Stimulated activated CD4-positive, alpha-beta T cell treated with anti-CD3 and anti-CD28 coated beads, TNF-alpha, amount 100 ng/mL, for 4 hours (primary cell): ENCODE data around the gene SUSD5.
"Not testable (repeated sequence)": the region's sequence is repeated elsewhere in the genome, so short reads cannot be mapped to it uniquely, and the experiment has no call there.

Experiments used
- DNase-seq, 3 experiments: peaks; one replicate each; pipeline ENCODE4 v3.0.0-alpha.2; 2020; ENCODE audit warnings: low read depth in 3 of 3

SUSD5 gene

DNA sequence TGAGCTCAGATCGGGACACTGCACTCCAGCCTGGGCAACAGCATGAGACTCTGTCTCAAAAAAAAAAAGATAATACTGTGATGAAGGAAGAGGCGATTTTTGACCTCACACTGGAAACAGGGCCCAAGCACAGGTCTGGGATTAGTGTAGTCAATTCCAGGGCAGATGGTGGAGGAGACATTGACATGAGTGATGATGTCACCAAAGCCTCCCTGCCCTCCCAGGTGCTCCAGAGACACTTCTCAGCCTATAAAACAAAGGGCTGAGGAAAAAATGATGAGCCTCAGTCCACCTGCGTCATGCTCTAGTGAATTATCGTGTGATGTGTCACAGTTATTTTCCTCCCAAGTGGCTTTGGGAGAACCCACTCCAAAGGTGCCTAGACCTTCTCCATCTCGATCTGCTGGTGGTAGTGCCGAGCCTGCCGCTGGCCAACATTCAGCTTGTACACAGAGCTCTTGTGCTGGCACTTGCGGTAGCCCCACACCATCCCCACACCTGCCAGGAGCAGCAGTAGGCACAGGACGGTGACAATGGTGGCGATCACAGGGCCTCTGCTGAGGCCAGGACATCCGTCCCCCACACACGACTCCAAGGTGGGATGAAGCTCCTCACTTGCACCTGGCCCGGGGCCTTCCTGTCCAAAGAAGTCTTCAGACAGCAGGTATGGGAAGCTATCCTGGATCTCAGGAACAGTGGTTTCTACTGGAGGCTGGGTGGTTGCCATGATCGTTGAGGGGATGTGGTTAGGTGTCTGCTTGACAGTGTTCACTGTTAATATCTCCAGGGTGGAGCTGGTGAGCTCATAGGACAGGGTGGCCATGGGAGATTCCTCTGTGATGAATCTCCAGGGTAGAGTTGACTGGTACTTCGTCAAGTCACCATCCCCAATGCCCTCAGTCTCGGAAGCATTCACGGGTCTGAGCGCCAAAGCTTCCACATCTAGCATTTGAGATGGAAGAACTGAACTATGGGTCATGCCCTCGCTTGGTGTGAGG lies 65.9 kb downstream of the SUSD5 start:
- no peak for DNase-seq

DNA sequence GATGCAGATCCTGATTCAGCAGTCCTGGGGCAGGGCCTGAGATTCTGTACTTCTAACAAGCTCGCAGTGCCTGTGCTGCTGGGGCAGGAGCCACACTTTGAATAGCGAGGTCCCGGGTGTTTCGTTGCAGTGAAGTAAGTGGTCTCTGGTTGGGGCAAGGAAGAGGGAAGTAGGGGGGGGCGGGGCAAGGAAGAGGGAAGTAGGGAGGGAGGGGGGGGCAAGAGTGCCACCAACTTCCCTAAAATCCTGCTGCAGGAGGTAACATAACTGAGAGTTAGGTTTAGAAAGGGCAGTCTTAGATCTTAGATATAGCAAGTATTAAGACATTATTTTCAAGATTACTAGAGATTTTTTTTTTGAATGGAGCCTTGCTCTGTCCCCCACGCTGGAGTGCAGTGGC lies 69.3 kb downstream of the SUSD5 start:
- DNase-seq: no peak

DNA sequence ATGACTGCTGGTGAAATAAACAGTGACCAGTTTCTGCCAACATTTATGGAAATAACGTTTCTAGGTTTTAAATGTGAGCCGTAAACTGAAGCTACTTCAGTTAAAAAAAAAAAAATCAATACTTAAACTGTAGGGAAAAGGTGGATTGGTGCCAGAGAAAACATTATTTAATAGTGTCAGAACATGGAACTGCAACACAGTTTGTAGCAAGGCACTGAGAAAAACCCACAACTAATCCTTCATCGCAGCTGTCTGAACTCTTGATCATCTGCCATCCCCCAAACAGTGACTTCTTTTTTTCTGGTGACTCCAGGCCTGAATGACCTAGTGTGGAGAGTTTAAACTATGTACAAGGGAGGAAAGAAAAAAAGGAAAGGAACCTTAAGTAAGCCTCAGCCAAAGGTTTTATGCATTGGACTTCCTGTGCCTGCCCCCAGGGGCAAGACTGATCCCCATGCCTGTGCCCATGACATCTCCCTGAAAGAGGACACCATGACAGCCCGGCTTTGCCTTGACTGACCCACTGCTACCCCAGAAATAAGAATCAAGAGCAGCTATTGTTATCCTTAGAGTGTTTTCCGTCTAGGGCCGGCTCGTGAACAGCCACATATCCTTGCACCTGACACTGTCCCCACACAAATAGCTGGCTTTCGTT lies 71.7 kb downstream of the SUSD5 start:
- no peak for DNase-seq

DNA sequence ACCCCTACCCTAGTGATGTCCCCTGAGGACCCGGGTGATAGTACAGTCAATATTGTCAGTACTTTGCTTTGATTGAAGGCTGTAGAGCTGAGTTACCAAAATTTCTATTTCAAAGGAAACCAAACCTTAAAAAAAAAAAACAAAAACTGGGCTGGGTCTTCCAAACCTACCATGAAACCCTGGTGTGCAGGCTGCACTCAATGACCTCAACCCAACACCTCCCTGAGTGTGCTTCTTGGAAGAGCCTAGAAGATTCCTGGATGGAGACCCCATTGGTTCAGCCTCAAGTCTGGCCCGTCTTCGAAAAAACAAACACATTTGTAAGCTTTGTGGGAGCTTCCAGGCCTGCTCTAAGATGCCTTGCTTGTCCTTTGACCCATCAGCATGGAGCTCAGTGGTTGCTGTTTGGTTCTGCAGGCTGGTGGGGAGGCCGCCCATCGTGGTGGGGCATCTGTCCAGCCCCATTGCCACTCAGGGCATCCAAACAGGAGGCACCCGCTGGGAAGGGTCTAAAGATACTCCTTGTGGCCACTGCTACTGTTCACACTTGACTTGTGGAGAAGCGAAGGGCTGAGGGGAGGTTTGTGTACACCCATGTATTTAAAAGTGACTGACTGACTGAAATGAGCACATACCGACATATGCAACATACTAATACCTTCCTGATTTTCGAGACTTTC lies 72.6 kb downstream of the SUSD5 start:
- no peak for DNase-seq

DNA sequence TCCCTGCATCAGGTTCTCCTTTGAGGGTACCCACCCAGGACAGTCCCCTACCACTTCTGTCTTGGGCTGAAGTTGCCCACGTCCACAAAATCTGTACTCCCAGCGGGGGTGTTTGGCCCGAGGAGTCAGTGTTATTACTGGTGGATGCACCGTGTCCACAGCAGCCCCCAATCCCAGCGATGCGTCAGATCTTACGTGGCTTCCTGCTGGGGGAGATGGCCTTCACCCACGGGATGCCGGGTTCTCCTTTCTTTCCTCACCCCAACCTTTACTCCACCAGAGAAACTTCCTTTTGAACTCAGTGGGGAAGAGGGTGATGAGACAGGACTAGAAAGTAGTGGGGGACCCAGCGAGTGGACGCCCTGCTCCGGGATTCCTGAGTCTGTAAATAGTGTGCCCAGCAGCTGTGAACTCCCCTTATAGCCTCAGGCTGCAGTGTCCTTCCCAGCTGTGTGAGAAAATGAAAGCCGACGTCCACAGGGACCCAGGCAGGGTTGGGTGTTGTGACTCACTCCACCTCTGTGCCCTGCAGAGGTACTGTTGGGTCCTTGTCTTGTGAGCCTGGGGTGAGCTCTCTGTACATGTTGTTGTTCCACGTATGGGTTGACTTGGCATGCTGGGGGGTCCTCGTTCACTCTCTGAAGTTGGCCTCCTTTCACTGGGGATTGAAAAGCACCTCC lies 73.2 kb downstream of the SUSD5 start:
- no peak for DNase-seq

DNA sequence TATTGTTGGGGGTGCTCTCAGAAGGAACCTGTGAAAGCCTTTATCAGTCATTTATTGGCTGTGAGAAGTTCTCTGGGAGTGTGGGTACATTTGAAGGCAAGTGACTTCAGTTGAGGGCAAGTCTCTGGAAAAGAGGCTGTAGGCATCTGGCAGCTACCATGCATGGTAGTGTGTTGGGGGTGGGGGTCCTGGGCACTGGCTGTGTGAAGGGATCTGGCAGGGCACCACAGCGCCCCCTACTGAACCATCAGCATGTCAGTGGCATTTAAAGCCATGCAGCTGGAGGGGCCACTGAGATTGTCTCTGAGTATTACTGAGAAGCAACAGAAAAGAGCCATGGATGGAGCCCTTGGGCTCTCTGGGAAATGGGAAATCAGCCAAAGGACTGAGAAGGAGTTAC lies 74.2 kb downstream of the SUSD5 start:
- no peak for DNase-seq

DNA sequence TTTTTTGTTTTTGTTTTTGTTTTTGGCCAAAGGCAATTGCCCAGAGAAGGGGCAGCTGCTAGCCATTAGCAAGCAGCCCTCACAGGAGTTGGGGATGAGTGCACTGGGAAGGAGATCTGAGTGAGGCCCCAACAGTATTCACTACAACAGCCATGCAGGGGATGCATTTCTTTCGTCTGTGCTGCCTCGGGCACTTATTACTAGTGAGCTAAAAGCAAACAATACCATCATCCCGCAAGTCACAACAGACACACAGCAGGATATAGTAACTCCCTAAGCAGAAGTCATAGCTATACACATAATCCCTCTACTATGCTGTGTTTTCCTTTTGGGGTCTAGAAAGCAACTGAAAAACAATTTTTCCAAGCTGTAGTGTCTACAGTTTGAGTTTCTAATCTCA lies 77.6 kb downstream of the SUSD5 start:
- DNase-seq: no peak

DNA sequence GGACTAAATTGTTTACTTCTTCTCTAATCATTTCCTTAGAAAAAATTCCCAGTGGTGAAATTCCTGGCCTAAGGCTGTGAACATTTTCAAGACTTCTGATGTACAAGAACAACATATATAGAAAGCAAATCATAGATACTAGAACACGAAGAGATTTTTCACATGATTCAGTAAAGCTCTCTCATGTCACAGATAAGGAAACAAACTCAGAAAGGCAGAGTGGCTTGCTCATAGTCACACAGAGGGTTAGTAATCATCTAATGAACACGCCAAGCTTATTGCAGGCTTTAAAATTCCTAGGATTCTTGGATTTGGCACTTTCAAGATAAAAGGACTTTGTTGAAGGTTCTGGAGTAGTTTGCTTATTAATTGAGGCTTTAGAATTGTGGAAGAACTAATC lies 78.6 kb downstream of the SUSD5 start:
- DNase-seq: no peak

DNA sequence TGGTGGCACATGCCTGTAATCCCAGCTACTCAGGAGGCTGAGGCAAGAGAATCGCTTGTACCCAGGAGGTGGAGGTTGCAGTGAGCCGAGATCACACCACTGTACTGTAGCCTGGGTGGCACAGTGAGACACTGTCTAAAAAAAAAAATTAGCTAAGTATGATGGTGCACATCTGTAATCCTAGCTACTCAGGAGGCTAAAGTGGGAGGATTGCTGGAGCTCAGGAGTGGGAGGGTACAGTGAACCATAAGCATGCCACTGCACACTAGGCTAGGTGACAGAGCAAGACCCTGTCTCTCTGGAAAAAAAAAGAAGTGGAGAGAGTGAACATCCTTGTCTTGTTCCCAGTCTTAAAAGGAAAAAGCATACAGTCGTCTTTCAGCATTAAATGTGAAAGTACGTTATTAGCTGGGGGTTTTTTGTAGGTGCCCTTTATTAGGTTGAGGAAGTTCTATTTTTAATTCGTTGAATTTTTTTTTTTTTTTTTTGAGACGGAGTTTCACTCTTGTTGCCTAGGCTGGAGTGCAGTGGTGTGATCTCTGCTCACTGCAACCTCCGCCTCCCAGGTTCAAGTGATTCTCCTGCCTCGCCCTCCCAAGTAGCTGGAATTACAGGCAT lies 79.5 kb downstream of the SUSD5 start:
- DNase-seq: not testable (repeated sequence)

DNA sequence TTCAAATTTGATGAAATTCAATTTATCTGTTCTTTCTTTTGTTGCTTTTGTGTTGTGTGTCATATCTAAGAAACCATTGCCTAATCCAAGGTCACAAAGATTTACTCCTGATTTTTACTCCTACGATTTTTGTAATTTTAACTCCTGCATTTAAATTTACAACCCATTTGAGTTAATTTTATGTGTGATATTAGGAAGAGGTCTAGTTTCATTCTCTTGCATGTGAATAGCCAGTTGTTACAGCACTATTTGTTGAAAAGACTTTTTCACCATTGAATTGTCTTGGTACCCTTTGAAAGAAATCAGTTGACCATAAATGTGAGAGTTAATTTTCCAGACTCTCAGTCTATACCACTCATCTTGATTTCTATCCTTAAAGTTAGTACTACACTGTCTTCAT lies 80.9 kb downstream of the SUSD5 start:
- DNase-seq: no peak

DNA sequence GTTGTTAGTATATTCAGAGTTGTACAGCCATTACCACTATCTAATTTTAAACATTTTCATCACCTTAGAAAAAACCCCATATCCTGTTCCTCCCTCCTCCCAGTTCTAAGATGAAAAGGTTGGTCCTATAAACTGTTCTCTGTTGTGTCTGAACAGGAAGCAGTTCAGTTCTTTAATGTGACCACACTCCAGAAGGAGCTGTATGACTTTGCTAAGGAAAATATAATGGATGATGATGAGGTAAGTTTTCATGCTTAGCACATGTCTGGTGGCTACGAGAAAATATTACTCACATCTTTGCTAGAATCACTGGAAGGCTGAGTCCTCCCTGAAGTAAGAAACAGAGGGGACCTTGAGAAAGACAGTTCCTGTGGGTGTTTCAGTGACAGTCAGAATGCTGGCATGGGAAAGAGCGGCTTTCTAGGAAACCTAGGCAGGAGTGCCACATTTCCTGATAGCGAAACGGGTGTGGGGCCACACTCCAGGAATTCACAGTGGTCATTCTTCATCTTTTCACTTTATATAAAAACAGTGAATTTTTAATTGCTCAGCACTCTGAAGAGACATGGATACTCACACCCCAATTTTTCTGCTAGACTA lies 84.5 kb downstream of the SUSD5 start:
- DNase-seq: no peak

DNA sequence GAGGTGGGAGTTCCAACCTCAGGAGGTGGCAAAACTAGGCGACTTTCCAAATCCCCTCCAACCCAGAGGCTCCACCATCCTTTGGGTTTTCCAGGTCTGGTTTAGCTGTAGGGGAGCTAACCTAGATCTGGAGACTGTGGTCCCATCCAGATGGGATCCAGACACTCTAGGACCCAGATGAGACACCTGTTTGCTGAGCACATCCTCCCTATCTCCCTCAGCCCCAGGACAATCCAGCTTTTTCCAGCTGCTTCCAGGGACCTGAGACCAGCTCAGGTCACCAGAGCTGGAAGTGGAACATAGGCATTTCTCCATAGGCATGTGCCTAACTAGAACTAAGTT lies 86.6 kb downstream of the SUSD5 start:
- DNase-seq: no peak

DNA sequence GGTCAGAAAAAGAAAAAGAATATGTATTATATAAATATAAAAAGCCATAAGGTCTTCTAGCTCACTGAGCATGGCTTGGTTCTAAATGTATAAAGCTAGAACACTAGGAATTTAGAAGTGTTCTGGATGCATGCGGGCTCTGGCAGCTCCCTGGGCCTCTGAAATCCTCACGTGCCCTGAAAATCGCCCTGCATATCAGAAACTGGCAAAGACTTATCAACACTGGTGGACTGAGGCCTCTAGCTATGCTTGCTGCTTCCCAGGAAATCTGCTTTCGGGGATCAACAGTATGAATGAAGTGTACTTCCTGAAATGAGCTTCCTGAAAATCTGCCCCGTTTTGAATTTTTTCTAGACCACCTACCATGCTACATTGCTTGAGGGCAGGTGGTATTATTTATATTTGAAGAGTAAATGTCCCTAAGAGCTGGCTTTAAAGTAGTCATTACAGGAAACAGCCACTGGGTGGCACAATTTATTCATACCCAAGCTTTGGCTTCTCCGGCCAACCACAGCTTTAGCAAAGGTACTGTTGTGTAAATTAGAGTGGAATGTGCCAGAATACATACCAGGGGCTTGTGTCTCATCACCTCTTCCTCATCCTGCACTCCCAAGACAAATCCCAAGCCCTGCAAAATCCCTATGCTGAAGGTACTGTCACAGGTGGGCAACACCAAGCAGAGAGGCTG lies 87.1 kb downstream of the SUSD5 start:
- peak in 1 of 3 experiments; percentile 9 for DNase-seq

DNA sequence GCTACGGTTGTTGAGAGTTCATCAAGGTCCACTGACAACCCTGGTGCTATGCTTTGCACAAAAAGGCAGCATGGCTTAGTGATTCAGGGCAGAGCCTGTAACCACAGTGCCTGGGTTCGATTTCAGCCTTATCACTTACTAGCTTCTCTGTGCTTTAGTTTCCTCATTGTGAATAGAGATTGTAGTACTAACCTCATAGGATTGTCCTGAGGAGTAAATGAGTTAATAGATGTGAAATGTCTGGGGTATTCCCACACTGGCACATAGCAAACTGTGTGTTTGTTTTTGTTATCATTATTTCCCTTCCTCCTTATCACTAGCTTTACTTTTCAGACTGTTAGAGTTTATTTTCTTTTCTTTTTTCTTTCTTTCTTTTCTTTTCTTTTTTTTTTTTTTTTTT lies 88.5 kb downstream of the SUSD5 start:
- no peak for DNase-seq

DNA sequence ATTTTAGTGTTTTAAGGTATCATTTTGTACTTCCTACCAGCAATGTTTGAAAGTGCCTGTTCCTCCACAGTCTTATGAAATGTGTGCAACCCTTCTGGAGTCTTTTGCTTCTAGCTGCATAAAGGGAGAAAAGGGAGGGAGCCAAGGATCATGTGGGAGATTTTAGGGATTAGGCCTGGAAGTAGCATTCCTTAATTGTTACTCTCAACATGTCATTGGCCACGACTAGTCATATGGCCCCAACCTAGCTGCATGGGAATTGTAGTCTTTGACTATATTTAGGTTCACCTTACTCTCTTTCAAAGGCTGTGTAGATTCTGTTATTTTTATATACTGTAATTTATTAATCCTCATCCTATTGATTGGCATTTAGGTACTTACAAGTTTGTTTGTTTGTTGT lies 89.9 kb downstream of the SUSD5 start:
- DNase-seq: no peak

DNA sequence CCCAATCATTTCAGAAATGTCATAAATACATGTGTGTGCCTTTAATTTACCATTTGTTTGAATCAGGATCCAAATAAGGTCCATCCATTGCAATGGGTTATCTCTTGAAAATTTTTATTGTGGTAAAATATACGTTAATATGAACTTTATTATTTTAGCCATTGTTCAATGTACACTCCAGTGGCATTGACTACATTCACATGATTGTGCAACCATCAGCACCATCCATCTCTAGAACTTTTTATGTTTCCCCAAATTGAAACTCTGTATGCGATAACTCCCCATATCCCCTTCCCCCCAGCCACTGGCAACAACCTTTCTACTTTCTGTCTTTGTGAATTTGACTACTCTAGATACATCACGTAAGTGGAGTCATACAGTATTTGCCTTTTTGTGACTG lies 92.8 kb downstream of the SUSD5 start:
- no peak for DNase-seq

DNA sequence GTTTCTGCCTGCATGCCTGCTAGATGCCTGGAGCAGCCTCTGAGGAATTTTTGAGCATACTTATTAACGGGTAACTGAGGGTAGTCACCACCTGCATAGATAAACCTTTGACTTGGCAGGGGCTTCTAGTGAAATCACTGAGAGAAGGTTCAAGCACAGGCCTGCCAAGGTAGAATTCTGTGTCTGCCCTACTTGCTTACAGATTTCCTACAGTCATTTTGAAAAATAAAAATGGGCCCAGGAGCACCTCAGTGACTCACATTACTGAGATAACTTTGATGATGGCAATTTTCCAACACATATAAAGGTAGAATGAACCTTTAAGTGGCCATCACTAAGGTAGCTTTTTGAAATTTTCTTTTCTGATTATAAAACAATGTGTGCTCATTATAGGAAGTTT lies 94.0 kb downstream of the SUSD5 start:
- DNase-seq: no peak

DNA sequence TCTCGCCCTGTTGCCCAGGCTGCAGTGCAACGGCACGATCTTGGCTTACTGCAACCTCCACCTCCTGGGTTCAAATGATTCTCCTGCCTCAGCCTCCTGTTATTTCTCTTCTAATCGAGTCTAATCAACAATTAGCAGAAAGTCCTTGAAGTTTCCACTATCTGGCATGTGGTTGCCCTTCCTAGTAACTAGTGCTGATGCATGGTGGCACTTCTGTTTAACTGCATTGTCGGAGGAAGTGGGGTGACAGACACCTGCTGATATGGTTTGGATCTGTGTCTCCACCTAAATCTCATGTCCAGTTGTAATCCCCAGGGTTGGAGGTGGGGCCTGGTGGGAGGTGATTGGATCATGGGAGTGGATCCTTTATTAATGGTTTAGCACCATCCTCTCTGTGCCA lies 95.6 kb downstream of the SUSD5 start:
- DNase-seq: no peak

DNA sequence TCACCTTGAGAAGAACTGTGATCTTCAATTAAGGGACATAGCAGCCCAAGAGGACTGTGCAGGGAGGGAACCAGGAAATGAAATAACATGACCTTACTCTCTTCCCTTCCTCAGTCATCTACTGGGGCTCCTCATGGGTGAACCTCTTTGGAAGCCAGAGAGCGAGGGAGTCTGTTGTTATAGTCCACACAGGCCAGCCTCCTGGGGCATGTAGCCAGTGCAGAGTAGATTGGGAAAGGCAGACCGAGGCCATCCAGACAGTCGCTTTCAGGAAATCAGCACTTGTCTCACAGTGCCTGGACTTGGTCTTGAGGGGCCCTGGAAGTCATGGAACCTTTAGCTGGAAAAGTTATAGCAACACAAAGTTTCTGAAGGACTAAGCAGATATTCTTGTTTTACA lies 98.7 kb downstream of the SUSD5 start:
- DNase-seq: no peak

DNA sequence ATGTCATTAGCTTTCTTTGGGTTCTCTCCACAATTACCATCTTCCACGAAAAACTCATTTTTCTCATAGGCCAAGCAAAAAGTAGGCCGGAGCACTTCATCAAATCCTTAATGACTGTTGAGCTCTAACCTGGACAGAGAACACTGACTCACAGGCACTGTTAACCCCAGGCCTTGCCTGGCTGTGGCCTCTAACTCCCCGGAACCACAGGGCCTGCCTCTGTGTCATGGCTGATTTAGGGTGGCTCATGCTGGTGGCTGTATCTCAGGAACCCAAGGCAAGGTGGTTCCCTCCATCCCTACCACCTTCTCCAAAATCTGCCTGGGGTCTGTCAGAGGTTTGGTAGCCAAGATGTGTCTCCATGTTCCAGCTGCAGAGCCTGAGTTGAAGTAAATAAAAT lies 101.1 kb downstream of the SUSD5 start:
- DNase-seq: no peak
